HG02642 (cell line): ENCODE results near the gene CIT.
"Not testable (repeated sequence)": the region's sequence is repeated elsewhere in the genome, so short reads cannot be mapped to it uniquely, and the experiment has no call there.

Experiments used
- ATAC-seq: cut with Tn5 transposase; IDR thresholded peaks from one replicate; pipeline ENCODE4 v1.9.1; 2021; ENCODE audit warnings: mild to moderate bottlenecking; ENCODE audit not compliant: unreplicated experiment, poor library complexity

CIT gene, protein sequence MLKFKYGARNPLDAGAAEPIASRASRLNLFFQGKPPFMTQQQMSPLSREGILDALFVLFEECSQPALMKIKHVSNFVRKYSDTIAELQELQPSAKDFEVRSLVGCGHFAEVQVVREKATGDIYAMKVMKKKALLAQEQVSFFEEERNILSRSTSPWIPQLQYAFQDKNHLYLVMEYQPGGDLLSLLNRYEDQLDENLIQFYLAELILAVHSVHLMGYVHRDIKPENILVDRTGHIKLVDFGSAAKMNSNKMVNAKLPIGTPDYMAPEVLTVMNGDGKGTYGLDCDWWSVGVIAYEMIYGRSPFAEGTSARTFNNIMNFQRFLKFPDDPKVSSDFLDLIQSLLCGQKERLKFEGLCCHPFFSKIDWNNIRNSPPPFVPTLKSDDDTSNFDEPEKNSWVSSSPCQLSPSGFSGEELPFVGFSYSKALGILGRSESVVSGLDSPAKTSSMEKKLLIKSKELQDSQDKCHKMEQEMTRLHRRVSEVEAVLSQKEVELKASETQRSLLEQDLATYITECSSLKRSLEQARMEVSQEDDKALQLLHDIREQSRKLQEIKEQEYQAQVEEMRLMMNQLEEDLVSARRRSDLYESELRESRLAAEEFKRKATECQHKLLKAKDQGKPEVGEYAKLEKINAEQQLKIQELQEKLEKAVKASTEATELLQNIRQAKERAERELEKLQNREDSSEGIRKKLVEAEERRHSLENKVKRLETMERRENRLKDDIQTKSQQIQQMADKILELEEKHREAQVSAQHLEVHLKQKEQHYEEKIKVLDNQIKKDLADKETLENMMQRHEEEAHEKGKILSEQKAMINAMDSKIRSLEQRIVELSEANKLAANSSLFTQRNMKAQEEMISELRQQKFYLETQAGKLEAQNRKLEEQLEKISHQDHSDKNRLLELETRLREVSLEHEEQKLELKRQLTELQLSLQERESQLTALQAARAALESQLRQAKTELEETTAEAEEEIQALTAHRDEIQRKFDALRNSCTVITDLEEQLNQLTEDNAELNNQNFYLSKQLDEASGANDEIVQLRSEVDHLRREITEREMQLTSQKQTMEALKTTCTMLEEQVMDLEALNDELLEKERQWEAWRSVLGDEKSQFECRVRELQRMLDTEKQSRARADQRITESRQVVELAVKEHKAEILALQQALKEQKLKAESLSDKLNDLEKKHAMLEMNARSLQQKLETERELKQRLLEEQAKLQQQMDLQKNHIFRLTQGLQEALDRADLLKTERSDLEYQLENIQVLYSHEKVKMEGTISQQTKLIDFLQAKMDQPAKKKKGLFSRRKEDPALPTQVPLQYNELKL (N-terminal part only)

DNA sequence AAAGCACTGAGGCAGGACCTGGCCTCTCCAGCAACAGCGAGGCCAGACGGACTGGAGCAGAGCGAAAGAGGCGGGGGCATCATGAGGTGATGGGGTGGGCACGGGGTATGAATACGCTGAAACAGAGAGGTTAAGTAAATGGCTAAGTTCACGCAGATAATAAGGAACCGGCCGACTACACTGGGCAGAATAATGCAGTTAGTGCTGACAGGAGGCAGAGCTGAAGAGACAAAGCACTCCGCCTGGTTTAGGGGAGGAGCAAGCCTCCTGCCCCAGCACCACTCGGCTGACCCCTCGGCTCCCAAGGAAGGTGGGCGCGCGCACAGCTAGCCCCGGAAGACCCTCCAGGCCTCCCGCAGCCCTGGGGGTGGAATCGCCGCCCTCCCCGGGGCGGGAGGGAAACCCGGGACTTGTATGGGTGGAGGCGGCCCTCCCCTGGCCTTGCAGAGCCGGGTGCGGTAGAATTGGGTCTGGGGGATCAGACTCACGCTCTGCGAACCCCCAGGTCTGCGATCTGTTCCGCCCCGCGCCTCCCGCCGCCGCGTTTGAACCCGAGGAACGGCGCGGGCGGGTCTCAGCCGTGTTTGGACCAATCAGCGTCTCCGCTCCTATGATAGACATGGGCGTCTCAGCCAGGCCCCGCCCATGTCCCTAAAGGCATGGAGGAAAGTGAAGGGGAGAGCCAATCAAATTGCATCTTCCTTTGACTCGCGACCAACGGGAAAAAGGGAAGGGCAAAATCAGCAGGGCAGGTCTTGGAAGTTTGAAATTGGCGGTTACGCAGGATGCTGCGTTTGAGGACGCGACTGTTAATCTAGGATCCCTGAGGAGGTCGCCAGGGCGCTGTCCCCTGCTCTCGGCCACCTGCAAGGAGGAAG, at the start of gene CIT:
Gene CIT, minus strand, starts transcription at position 560 of the 878 bp plus-strand sequence. CDS start 1,152 bp downstream, outside the sequence.
- peak; percentile 99 for ATAC-seq

DNA sequence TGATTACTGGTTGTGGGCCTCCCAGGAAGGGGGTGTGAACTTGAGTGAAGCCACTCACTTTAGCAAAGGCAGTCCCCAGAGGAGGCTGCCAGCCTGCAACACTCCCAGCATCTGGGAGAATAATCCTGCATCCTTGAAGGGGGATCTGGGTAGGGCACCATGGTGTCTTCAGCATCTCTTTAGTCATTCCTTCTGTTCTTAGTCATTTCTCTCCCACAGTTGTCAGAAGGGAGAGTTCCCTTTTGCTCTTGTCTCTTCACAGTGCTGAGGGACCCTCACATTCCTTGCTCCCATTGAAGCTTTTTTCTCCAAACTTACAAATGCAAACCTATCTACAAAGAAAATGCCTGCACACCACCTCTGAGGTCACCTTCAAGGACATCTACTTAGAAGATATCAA, 48.1 kb upstream of the CIT start:
- no peak for ATAC-seq

GRCh38 chr12:119920064-119920463, 42.9 kb upstream of the CIT start:
- ATAC-seq = no peak

GRCh38 chr12:119915894-119916510, 38.9 kb upstream of the CIT start:
- ATAC-seq = no peak

DNA sequence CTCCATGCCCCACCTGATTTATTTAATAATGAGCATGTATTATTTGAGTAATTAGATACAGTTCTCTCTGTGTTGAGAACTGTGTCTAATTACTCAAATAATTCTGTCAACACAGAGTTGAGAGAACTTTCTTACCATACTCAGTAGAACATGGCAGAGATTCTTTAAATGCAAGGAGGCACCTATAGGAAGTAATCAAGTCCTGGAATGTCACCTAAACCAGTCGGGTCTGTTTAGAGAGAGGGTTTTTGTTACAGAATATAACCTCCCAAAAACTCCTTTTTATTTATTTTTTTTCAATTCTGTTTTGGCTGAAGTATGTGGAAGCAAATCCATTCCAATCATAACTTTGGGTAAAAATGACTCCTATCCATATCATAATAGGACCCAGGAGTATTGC, 37.5 kb upstream of the CIT start:
- ATAC-seq = no peak

DNA sequence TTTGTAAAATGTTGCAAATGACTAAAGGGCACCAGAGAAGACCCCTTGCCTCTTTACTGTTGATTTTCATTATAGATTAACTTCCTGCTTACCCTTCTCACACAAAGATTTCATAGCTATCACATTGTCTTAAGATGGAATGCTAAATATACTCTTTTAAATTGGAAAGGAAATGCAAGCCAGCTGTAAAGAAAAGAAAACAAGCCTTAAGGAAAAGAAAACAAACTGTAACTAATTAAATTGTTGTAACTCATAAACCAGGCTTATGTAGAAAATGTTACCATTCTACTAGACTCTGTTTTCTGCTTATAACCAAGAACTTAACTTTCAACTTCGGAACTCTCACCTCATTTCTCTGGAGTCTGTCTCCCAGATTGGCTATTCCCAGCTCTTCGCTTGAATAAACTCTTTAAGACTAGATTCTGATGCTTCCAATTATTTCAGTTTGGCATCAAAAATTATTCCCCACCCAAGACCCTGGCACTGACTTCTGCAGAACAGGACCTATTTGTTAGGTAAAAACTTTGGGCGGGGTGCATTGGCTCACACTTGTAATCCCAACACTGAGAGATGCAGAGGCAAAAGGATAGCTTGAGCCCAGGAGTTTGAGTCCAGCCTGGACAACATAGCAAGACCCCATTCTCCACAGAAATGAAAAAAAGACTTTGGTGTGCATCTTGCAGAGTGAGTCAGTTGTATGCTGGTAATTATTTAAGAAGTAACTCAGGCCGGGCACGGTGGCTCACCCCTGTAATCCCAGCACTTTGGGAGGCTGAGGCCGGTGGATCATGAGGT, 36.6 kb upstream of the CIT start:
- ATAC-seq = no peak

GRCh38 chr12:119911182-119911581, 34.1 kb upstream of the CIT start:
- no peak for ATAC-seq

- ATAC-seq = no peak
These were observed 33.5 kb upstream of the CIT start for GRCh38 chr12:119910586-119910985.

- ATAC-seq = peak; percentile 56
These were observed 25.0 kb upstream of the CIT start for GRCh38 chr12:119902084-119902509.

- no peak for ATAC-seq
These were observed 24.6 kb upstream of the CIT start for GRCh38 chr12:119901670-119902069.

DNA sequence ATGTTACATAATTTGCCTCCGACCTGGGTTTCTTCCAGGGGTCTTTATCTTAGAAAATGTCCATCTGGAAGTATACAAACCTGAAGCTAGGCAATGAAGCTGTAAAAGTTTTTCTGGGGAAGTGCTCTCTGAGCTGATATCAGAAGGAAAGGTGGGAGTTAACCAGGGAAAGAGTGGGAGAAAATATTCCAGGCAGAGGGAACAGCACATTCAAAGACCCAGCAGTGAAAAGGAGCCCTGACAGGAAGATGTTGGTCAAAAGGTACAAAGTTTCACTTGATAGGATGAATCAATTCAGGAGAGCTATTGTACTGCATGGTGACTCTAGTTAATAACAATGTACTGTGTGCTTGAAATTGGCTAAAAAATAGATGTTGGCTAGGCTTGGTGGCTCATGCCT, 17.8 kb upstream of the CIT start:
- no peak for ATAC-seq

- not testable (repeated sequence) for ATAC-seq
These were observed 15.5 kb upstream of the CIT start for GRCh38 chr12:119892611-119893010.

DNA sequence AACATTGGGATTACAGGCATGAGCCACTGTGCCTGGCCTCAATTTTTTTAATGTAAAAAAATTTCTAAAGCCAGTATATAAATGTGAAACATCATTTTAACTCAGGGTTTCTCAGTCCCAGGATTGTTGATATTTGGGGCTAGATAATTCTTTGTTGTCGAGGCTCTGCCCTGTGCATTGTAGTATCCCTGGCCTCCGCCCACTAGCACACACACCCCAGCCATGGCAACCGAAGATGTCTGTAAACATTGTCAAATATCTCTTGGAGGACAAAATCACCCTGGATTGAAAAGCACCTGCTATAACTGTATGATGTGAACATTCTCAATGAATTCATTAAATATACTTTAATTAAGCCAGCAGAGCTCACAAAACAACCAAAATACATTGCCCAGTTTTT, 8.4 kb upstream of the CIT start:
- no peak for ATAC-seq

DNA sequence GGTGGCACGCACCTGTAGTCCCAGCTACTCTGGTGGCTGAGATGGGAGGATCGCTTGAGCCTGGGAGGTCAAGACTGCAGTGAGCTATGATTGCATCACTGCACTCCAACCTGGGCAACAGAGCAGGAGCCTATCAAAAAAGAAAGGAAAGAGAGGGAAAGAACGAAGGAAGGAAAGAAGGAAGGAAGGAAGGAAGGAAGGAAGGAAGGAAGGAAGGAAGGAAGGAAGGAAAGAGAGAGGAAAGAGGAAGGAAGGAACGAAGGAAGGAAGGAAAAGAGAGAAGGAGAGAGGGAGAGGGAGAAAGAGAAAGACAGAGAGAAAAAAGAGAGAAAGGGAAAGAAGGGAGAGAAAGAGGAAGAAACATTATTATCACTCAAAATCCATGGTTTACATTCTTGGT, 6.7 kb upstream of the CIT start:
- not testable (repeated sequence) for ATAC-seq

DNA sequence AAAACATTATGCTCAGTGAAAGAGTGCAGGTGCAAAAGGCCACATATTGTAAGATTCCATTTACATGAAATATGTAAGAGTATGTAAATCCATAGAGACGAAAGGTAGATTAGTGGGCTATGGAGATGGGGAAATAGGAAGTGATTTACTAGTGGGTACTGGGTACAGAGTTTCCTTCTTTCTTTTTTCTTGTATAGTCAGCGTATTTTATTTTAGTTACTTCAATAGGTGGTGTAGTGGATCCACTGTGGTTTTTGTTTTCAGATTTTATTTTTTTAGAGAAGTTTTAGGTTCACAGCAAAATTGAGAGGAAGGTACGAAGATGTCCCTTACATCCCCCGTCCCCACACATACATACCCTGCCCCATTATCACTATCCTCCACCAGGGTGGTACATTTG, 6.1 kb upstream of the CIT start:
- ATAC-seq = no peak

DNA sequence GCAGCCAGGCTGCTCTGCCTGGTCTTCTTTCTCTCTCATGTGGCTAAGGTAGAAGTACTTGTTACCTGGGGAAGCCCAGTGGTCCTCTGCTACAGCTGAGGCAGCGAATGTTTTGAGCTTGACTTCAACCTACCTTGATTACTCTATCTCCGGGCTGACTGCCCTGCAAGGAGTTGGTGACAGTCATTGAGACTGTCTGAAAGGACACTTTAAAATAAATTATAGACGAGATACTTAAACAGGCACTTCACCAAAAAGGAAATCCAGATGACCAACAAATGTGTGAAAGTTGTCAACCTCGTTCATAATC, 474 bp upstream of the CIT start:
- ATAC-seq = no peak

GRCh38 chr12:119870457-119870856, 6.7 kb downstream of the CIT start:
- ATAC-seq = no peak

GRCh38 chr12:119869720-119870119, 7.4 kb downstream of the CIT start:
- ATAC-seq = no peak
